ENCODE results near the gene INPP5E. TPM values are rescaled to one million over a fixed set of nuclear protein-coding genes. Genes with fewer than 3 reads are reported as not detected.

INPP5E gene
- total RNA-seq, 1 donor from 2014 or later: 10.6 TPM

GRCh38 chr9:136457326-136457725 lies 17.7 kb upstream of the INPP5E start:
- no peak for DNase-seq
- Histone ChIP-seq H3K4me1 (no peaks in the 10 kb centered on the region), H3K36me3 (peaks cover 100% of the 10 kb centered on the region), H3K4me3 (no peak overlapping the region), H3K27me3 (ENCODE audit: low read depth) (no peaks in the 10 kb centered on the region), H3K9me3 (replicated peaks) (no peaks in the 10 kb centered on the region), H3K27ac (replicated peaks) (no peak overlapping the region)
- TF ChIP-seq CTCF (IDR thresholded peaks at IDR 0.05; ENCODE audit: borderline replicate concordance): no peak
- intact Hi-C loops (cut with micrococcal nuclease): no loop called here

- no peak for TF ChIP-seq CTCF (IDR thresholded peaks at IDR 0.05; ENCODE audit: borderline replicate concordance)
- Histone ChIP-seq H3K27ac (replicated peaks) (no peak overlapping the region), H3K9me3 (replicated peaks) (no peaks in the 10 kb centered on the region), H3K36me3 (peaks cover 98% of the 10 kb centered on the region), H3K4me1 (no peaks in the 10 kb centered on the region), H3K4me3 (no peak overlapping the region), H3K27me3 (ENCODE audit: low read depth) (no peaks in the 10 kb centered on the region)
- DNase-seq: no peak
- intact Hi-C loops (cut with micrococcal nuclease): no loop called here
Observed at GRCh38 chr9:136456258-136456657, 16.6 kb upstream of the INPP5E start.

GRCh38 chr9:136455043-136456002 lies 15.7 kb upstream of the INPP5E start:
- H3K27me3 ChIP-seq (ENCODE audit: low read depth): no peaks in the 10 kb centered on the region
- no peak for DNase-seq
- no peaks in the 10 kb centered on the region for H3K4me1 ChIP-seq
- peaks cover 98% of the 10 kb centered on the region for H3K36me3 ChIP-seq
- TF ChIP-seq CTCF (IDR thresholded peaks at IDR 0.05; ENCODE audit: borderline replicate concordance): no peak
- no peak overlapping the region for H3K27ac ChIP-seq (replicated peaks)
- intact Hi-C loops (cut with micrococcal nuclease): no loop called here
- H3K4me3 ChIP-seq: no peak overlapping the region
- no peaks in the 10 kb centered on the region for H3K9me3 ChIP-seq (replicated peaks)

GRCh38 chr9:136454026-136454796 lies 14.6 kb upstream of the INPP5E start:
- DNase-seq: no peak
- Histone ChIP-seq H3K4me1 (no peaks in the 10 kb centered on the region), H3K27me3 (ENCODE audit: low read depth) (no peaks in the 10 kb centered on the region), H3K9me3 (replicated peaks) (no peaks in the 10 kb centered on the region), H3K27ac (replicated peaks) (no peak overlapping the region), H3K4me3 (no peak overlapping the region), H3K36me3 (peaks cover 98% of the 10 kb centered on the region)
- no peak for TF ChIP-seq CTCF (IDR thresholded peaks at IDR 0.05; ENCODE audit: borderline replicate concordance)
- intact Hi-C loops (cut with micrococcal nuclease): no loop called here

GRCh38 chr9:136453326-136453725 lies 13.7 kb upstream of the INPP5E start:
- Histone ChIP-seq H3K27me3 (ENCODE audit: low read depth) (no peaks in the 10 kb centered on the region), H3K27ac (replicated peaks) (no peak overlapping the region), H3K4me1 (no peaks in the 10 kb centered on the region), H3K9me3 (replicated peaks) (no peaks in the 10 kb centered on the region), H3K36me3 (peaks cover 96% of the 10 kb centered on the region), H3K4me3 (no peak overlapping the region)
- no peak for DNase-seq
- intact Hi-C loops (cut with micrococcal nuclease): no loop called here
- TF ChIP-seq CTCF (IDR thresholded peaks at IDR 0.05; ENCODE audit: borderline replicate concordance): no peak
